Measurements from ENCODE around the gene ATG12. TPM values are rescaled to one million over a fixed set of nuclear protein-coding genes. Genes with fewer than 3 reads are reported as not detected.

The ATG12 gene
- total RNA-seq, 4 donors from 2014 or later, result 22.8 to 52.5 (median 24.7) TPM

DNA sequence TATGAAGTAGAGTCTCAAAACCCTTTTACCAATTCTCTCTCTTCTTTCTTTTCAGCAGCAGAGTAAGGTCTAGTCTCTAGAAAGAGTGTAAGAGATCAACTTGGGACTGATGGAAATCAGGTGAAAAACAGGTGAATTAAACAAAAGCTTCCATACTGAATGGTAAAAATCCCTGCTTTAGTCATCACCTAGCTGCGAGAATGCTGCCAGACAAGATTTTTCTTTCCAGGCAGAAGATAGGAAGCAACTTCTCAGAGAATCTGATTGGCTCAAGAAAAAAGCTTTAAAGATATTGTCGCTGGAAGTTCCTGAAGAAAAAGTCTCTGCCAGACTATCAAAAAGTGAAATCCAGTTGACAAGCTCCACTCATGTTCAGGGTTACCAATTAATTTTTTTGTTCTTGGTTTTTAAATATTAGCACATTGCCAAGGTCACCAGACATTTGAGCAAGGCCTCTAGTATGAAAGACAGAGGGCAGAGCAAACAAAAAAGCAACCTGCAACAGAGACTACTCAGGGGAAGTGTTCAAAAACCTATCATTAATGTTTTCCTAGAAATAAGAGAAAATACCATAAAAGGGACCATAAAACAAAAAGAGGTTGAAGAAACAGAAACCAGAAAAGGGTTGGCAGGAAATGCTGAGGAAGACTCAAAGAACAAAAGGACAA, 34.2 kb downstream of the ATG12 start:
- WGBS, result 66% methylated on average over 2 of the region's 2 CpGs
- H3K9me3 ChIP-seq, result no peaks in the 10 kb centered on the region
- H3K4me1 ChIP-seq, result peaks cover 3% of the 10 kb centered on the region
- no peaks in the 10 kb centered on the region for H3K27me3 ChIP-seq
- no peaks in the 10 kb centered on the region for H3K36me3 ChIP-seq
- no peak overlapping the region for H3K4me3 ChIP-seq
- DNase-seq (ENCODE audit: low spot score in 2 of 2), result no peak
- no peak overlapping the region for H3K27ac ChIP-seq
- TF ChIP-seq POLR2AphosphoS5 (IDR thresholded peaks at IDR 0.05) (no peak), EP300 (IDR thresholded peaks at IDR 0.05) (no peak), POLR2A (IDR thresholded peaks at IDR 0.05) (no peak)
- TF ChIP-seq, protein P1, sequence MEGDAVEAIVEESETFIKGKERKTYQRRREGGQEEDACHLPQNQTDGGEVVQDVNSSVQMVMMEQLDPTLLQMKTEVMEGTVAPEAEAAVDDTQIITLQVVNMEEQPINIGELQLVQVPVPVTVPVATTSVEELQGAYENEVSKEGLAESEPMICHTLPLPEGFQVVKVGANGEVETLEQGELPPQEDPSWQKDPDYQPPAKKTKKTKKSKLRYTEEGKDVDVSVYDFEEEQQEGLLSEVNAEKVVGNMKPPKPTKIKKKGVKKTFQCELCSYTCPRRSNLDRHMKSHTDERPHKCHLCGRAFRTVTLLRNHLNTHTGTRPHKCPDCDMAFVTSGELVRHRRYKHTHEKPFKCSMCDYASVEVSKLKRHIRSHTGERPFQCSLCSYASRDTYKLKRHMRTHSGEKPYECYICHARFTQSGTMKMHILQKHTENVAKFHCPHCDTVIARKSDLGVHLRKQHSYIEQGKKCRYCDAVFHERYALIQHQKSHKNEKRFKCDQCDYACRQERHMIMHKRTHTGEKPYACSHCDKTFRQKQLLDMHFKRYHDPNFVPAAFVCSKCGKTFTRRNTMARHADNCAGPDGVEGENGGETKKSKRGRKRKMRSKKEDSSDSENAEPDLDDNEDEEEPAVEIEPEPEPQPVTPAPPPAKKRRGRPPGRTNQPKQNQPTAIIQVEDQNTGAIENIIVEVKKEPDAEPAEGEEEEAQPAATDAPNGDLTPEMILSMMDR (IDR thresholded peaks at IDR 0.05), result no peak

DNA sequence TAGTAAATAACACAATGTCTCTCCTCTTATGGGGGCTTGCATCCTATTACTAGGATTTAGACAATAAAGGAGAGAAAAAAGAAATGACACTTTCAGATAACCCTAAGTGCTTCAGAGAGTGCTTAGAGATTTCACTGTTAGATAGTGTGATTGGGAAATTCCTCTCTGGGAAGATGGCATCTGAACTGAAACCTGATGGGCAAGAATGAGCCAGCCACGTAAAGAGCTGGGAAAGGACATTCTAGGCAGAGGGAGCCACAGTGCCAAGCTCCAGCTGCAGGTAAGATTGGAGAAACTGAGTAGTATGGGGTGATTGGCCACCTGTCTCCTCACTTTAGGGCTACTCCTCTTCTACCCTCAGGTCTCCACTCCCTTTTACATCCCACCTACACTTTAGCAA, 39.4 kb downstream of the ATG12 start:
- TF ChIP-seq, protein P1 (IDR thresholded peaks at IDR 0.05), result no peak
- TF ChIP-seq EP300 (IDR thresholded peaks at IDR 0.05) (no peak), POLR2AphosphoS5 (IDR thresholded peaks at IDR 0.05) (no peak), POLR2A (IDR thresholded peaks at IDR 0.05) (no peak)
- Histone ChIP-seq H3K27me3 (no peaks in the 10 kb centered on the region), H3K9me3 (no peaks in the 10 kb centered on the region), H3K36me3 (no peaks in the 10 kb centered on the region), H3K4me3 (no peak overlapping the region), H3K4me1 (no peaks in the 10 kb centered on the region), H3K27ac (no peak overlapping the region)
- 31% methylated on average over 1 of the region's 1 CpG for WGBS
- no peak for DNase-seq (ENCODE audit: low spot score in 2 of 2)

DNA sequence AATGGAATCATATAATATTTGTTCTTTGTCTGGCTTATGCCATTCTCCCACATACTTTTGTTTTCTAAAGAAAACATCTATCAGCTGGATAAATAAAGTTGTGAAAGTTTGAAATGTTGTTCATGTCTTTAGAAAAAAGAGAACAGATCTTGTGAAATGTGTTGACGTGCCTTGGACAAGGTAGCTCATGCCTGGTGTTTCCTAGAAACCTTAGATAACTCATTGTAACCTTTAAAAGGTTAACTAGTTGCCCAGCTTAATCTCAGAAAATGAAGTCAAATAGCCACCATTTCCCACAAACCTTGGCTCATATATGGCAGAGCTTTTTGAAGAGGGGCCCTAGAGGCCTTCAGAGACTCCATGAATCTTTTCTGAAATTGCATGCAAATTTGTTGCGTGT, 40.2 kb downstream of the ATG12 start:
- TF ChIP-seq, protein P1 (IDR thresholded peaks at IDR 0.05), result no peak
- TF ChIP-seq POLR2AphosphoS5 (IDR thresholded peaks at IDR 0.05) (no peak), EP300 (IDR thresholded peaks at IDR 0.05) (no peak), POLR2A (IDR thresholded peaks at IDR 0.05) (no peak)
- 91% methylated on average over 2 of the region's 2 CpGs for WGBS
- DNase-seq (ENCODE audit: low spot score in 2 of 2), result no peak
- H3K36me3 ChIP-seq, result no peaks in the 10 kb centered on the region
- H3K4me1 ChIP-seq, result no peaks in the 10 kb centered on the region
- H3K27me3 ChIP-seq, result no peaks in the 10 kb centered on the region
- H3K4me3 ChIP-seq, result no peak overlapping the region
- H3K9me3 ChIP-seq, result no peaks in the 10 kb centered on the region
- no peak overlapping the region for H3K27ac ChIP-seq

DNA sequence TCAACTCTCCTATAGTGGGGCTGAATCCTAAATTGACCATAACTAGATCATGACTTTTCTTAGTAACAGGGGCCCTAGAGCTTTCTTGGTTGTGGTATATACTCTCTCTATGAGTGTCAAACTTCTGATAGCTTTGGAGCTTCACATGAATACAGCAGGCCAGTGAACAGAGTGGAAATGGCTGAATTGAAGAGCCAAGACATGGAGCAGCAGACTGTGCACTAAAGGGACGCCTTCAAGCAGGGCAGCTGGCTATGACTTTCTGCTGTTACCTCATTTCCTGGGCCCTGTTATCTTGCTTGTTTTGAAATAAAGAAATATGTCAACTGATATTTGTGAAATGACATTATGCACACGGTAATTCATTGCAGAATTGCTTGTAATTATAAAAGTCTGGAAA, 41.3 kb downstream of the ATG12 start:
- no peak overlapping the region for H3K27ac ChIP-seq
- no peak for DNase-seq (ENCODE audit: low spot score in 2 of 2)
- no peaks in the 10 kb centered on the region for H3K4me1 ChIP-seq
- H3K36me3 ChIP-seq, result no peaks in the 10 kb centered on the region
- no peaks in the 10 kb centered on the region for H3K9me3 ChIP-seq
- 77% methylated on average over 2 of the region's 2 CpGs for WGBS
- H3K27me3 ChIP-seq, result no peaks in the 10 kb centered on the region
- H3K4me3 ChIP-seq, result no peak overlapping the region
- TF ChIP-seq EP300 (IDR thresholded peaks at IDR 0.05) (no peak), POLR2A (IDR thresholded peaks at IDR 0.05) (no peak), POLR2AphosphoS5 (IDR thresholded peaks at IDR 0.05) (no peak)
- TF ChIP-seq, protein P1 (IDR thresholded peaks at IDR 0.05), result no peak

DNA sequence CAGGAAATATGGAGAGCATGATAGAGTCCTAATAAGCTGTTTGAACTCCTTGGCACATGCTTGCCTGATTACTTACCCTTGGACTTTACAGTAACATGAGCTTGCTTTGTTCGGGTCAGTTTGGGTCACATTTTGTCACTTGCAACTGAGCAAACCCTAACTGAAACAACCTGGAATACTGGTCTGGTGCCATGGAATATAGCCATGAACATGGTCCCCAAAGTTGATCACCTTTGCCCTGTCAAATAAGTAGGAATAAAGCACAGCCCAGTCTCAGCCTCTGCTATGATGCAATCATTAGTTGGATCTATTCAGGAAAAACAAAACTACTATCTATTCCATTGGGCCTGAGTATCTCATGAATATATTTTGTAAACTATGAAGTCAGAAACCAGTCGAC, 43.1 kb downstream of the ATG12 start:
- H3K4me1 ChIP-seq, result no peaks in the 10 kb centered on the region
- WGBS, result 79% methylated on average over 2 of the region's 2 CpGs
- TF ChIP-seq EP300 (IDR thresholded peaks at IDR 0.05) (no peak), POLR2A (IDR thresholded peaks at IDR 0.05) (no peak), POLR2AphosphoS5 (IDR thresholded peaks at IDR 0.05) (no peak)
- TF ChIP-seq, protein P1 (IDR thresholded peaks at IDR 0.05), result no peak
- no peaks in the 10 kb centered on the region for H3K36me3 ChIP-seq
- DNase-seq (ENCODE audit: low spot score in 2 of 2), result no peak
- no peak overlapping the region for H3K4me3 ChIP-seq
- H3K9me3 ChIP-seq, result no peaks in the 10 kb centered on the region
- no peak overlapping the region for H3K27ac ChIP-seq
- no peaks in the 10 kb centered on the region for H3K27me3 ChIP-seq
